NT2/D1 (cell line): ENCODE measurements around the gene RAPGEF4.
"Not testable (repeated sequence)": the region's sequence is repeated elsewhere in the genome, so short reads cannot be mapped to it uniquely, and the experiment has no call there.

Experiments used
- SUZ12 ChIP-seq: IDR thresholded peaks from 2 replicates; pipeline ENCODE4 v1.6.1; 2011; ENCODE audit not compliant: insufficient read length, insufficient read depth; ENCODE audit errors: extremely low read depth
- ZNF274 ChIP-seq: IDR thresholded peaks from 2 replicates; pipeline ENCODE4 v1.6.1; 2011; ENCODE audit warnings: mild to moderate bottlenecking, low read depth, low read length

- TF ChIP-seq ZNF274, SUZ12: not testable (repeated sequence)
Measured at GRCh38 chr2:172803308-172803707, 67.7 kb downstream of the RAPGEF4 start.
